A673 (cell line): ENCODE results near the gene CCDC171. TPM values are rescaled to one million over a fixed set of nuclear protein-coding genes. Genes with fewer than 3 reads are reported as not detected.

Experiments used
- BruUV-seq: library from RNA; stranded (reverse); fragments of 400-500 nt; replicated peaks from 2 replicates; lab custom pipeline; 2021; lab: Mats Ljungman, UMichigan
- CTCF ChIA-PET: fragments of 300-600 bp; sonication (Branson Sonifier 250); formaldehyde crosslinking; loops from one replicate; lab custom pipeline; 2022; ENCODE audit warnings: antibody characterized with exemption; lab: Charles Lee
- POLR2A ChIA-PET: fragments of 300-600 bp; sonication (Branson Sonifier 250); formaldehyde crosslinking; loops from one replicate; lab custom pipeline; 2022; ENCODE audit warnings: antibody characterized with exemption; ENCODE audit not compliant: low non-redundant PET; lab: Charles Lee
- DNase-seq: peaks from one replicate; pipeline ENCODE4 v3.0.0-alpha.2; 2015; ENCODE audit warnings: low spot score
- H3K27ac ChIP-seq: fragments of 200-600 bp; sonication (generic); 2 replicates; pipeline ENCODE4 v1.5.1; 2016; ENCODE audit warnings: mixed run types, low read depth, mild to moderate bottlenecking, mixed read lengths, antibody characterized with exemption, low read length; ENCODE audit not compliant: poor library complexity, severe bottlenecking
- H3K27me3 ChIP-seq: fragments of 200-600 bp; sonication (generic); replicated peaks from 2 replicates; pipeline ENCODE4 v1.6.1; 2017; ENCODE audit warnings: mixed run types, low read depth, mild to moderate bottlenecking, mixed read lengths, antibody characterized with exemption, low read length; ENCODE audit not compliant: insufficient read depth, poor library complexity
- H3K36me3 ChIP-seq: fragments of 200-600 bp; sonication (generic); 2 replicates; pipeline ENCODE4 v1.6.1; 2016; ENCODE audit warnings: mixed run types, mild to moderate bottlenecking, mixed read lengths, antibody characterized with exemption, low read length; ENCODE audit not compliant: insufficient read depth, poor library complexity, severe bottlenecking
- H3K4me1 ChIP-seq: fragments of 200-600 bp; sonication (generic); 2 replicates; pipeline ENCODE4 v1.6.1; 2017; ENCODE audit warnings: mixed run types, mild to moderate bottlenecking, mixed read lengths, antibody characterized with exemption, low read length; ENCODE audit not compliant: insufficient read depth, poor library complexity, severe bottlenecking
- H3K4me3 ChIP-seq: fragments of 200-600 bp; sonication (generic); 2 replicates; pipeline ENCODE4 v1.5.1; 2016; ENCODE audit warnings: low read depth, mixed run types, mild to moderate bottlenecking, mixed read lengths, low read length; ENCODE audit not compliant: poor library complexity, severe bottlenecking
- H3K9me3 ChIP-seq: fragments of 200-600 bp; sonication (generic); 2 replicates; pipeline ENCODE4 v1.6.1; 2016; ENCODE audit warnings: mixed run types, low read depth, mild to moderate bottlenecking, mixed read lengths, antibody characterized with exemption, low read length; ENCODE audit not compliant: poor library complexity, severe bottlenecking
- CTCF ChIP-seq: fragments of 300-800, 200-600 bp; sonication (generic); conservative IDR thresholded peaks from 2 replicates; pipeline ENCODE4 v1.5.1; 2017; ENCODE audit warnings: low read depth, mild to moderate bottlenecking, antibody characterized with exemption, low read length, moderate library complexity, mixed read lengths
- EZH2 ChIP-seq: fragments of 200-600 bp; sonication (generic); IDR thresholded peaks from 2 replicates; pipeline ENCODE4 v1.6.1; 2017; ENCODE audit warnings: borderline replicate concordance, low read depth, mild to moderate bottlenecking, mixed read lengths, antibody characterized with exemption, low read length; ENCODE audit not compliant: poor library complexity, severe bottlenecking
- intact Hi-C: fragments of 100-400 bp; cut with micrococcal nuclease; formaldehyde crosslinking; loops from one replicate; pipeline ENCODE4 v1.10.0; 2022; ENCODE audit not compliant: unreplicated experiment
- total RNA-seq: library from RNA; stranded (reverse); gene quantifications from 2 replicates; pipeline ENCODE4 v1.2.3, GENCODE V29; 2021

Gene CCDC171
- total RNA-seq, 1 experiment from 2014 or later, result 72.5 TPM

GRCh38 chr9:15729507-15729906, 176.7 kb downstream of the CCDC171 start:
- ChIA-PET POLR2A (no interaction called here), CTCF (no interaction called here)
- no TSS peak for BruUV-seq
- no peaks in the 10 kb centered on the region for H3K9me3 ChIP-seq
- no peaks in the 10 kb centered on the region for H3K4me1 ChIP-seq
- H3K4me3 ChIP-seq, result no peak overlapping the region
- DNase-seq, result no peak
- H3K27me3 ChIP-seq, result no peaks in the 10 kb centered on the region
- TF ChIP-seq EZH2 (no peak), CTCF (no peak)
- no peaks in the 10 kb centered on the region for H3K36me3 ChIP-seq
- intact Hi-C loops, result no loop called here
- no peak overlapping the region for H3K27ac ChIP-seq

- no peak overlapping the region for H3K4me3 ChIP-seq
- H3K27ac ChIP-seq, result no peak overlapping the region
Observed at GRCh38 chr9:15735083-15735857, 182.4 kb downstream of the CCDC171 start.

GRCh38 chr9:15736569-15736968, 183.7 kb downstream of the CCDC171 start:
- H3K27me3 ChIP-seq, result no peaks in the 10 kb centered on the region
- CTCF ChIA-PET, result no interaction called here
- no TSS peak for BruUV-seq

More at GRCh38 chr9:15735083-15735857, 182.4 kb downstream of the CCDC171 start:
- intact Hi-C loops, result no loop called here
- TF ChIP-seq CTCF (no peak), EZH2 (no peak)
- peak; percentile 34 for DNase-seq
- H3K36me3 ChIP-seq, result no peaks in the 10 kb centered on the region
- peaks cover 5% of the 10 kb centered on the region for H3K4me1 ChIP-seq
- ChIA-PET CTCF (no interaction called here), POLR2A (no interaction called here)
- H3K27me3 ChIP-seq, result no peaks in the 10 kb centered on the region
- no TSS peak for BruUV-seq
- H3K9me3 ChIP-seq, result no peaks in the 10 kb centered on the region

More at GRCh38 chr9:15736569-15736968, 183.7 kb downstream of the CCDC171 start:
- POLR2A ChIA-PET, result no interaction called here
- H3K36me3 ChIP-seq, result no peaks in the 10 kb centered on the region
- peaks cover 5% of the 10 kb centered on the region for H3K4me1 ChIP-seq
- DNase-seq, result no peak
- H3K27ac ChIP-seq, result no peak overlapping the region
- intact Hi-C loops, result no loop called here
- no peak overlapping the region for H3K4me3 ChIP-seq
- TF ChIP-seq EZH2, result no peak
- no peak for TF ChIP-seq CTCF
- no peaks in the 10 kb centered on the region for H3K9me3 ChIP-seq
